Testis (tissue), 2 donors: ENCODE results near the gene FHIT.

Experiments used
- CTCF ChIP-seq, 3 experiments: fragments of 450-650 bp in 2 of 3; fragments of 200-600 bp in 1 of 3; sonication (generic) in 1 of 3; IDR thresholded peaks; one replicate each; pipeline ENCODE4 v1.5.1; 2016 to 2019; ENCODE audit warnings: antibody characterized with exemption in 3 of 3, mild to moderate bottlenecking in 2 of 3, moderate library complexity in 1 of 3
- POLR2A ChIP-seq: fragments of 450-650 bp; IDR thresholded peaks from one replicate; pipeline ENCODE4 v1.6.1; 2017; ENCODE audit warnings: antibody characterized with exemption, mild to moderate bottlenecking, moderate library complexity

- TF ChIP-seq CTCF (IDR thresholded peaks at IDR 0.05) (no peak), POLR2A (no peak)
Measured at GRCh38 chr3:60755094-60755493, 496.2 kb downstream of the FHIT start.
